Globus pallidus (tissue), 1 donor: ENCODE measurements around the gene MYZAP.
"Not testable (repeated sequence)": the region's sequence is repeated elsewhere in the genome, so short reads cannot be mapped to it uniquely, and the experiment has no call there.

Experiments used
- DNase-seq: peaks from one replicate; pipeline ENCODE4 v3.0.0-alpha.2; 2015; ENCODE audit warnings: low spot score

The MYZAP gene

GRCh38 chr15:57594479-57594878 lies 2.8 kb downstream of the MYZAP start:
- DNase-seq = no peak

- DNase-seq = no peak
Measured at GRCh38 chr15:57595011-57595866, 3.5 kb downstream of the MYZAP start.

- no peak for DNase-seq
Measured at GRCh38 chr15:57596301-57596855, 4.7 kb downstream of the MYZAP start.

- DNase-seq = no peak
Measured at GRCh38 chr15:57596978-57597377, 5.3 kb downstream of the MYZAP start.

GRCh38 chr15:57597431-57597830 lies 5.7 kb downstream of the MYZAP start:
- no peak for DNase-seq

- no peak for DNase-seq
Measured at GRCh38 chr15:57598346-57598745, 6.6 kb downstream of the MYZAP start.

- DNase-seq = no peak
Measured at GRCh38 chr15:57599296-57599810, 7.6 kb downstream of the MYZAP start.

GRCh38 chr15:57600197-57600596 lies 8.5 kb downstream of the MYZAP start:
- DNase-seq = no peak

GRCh38 chr15:57604507-57604906 lies 12.8 kb downstream of the MYZAP start:
- no peak for DNase-seq

- no peak for DNase-seq
Measured at GRCh38 chr15:57605491-57605890, 13.8 kb downstream of the MYZAP start.

- DNase-seq = no peak
Measured at GRCh38 chr15:57606048-57606447, 14.3 kb downstream of the MYZAP start.

- no peak for DNase-seq
Measured at GRCh38 chr15:57606816-57607215, 15.1 kb downstream of the MYZAP start.

GRCh38 chr15:57607570-57608000 lies 15.9 kb downstream of the MYZAP start:
- no peak for DNase-seq

- DNase-seq = no peak
Measured at GRCh38 chr15:57609805-57610529, 18.3 kb downstream of the MYZAP start.

- DNase-seq = no peak
Measured at GRCh38 chr15:57611123-57611522, 19.4 kb downstream of the MYZAP start.

GRCh38 chr15:57611938-57612337 lies 20.2 kb downstream of the MYZAP start:
- no peak for DNase-seq

- no peak for DNase-seq
Measured at GRCh38 chr15:57614241-57614640, 22.5 kb downstream of the MYZAP start.

- DNase-seq = not testable (repeated sequence)
Measured at GRCh38 chr15:57615951-57616496, 24.3 kb downstream of the MYZAP start.

GRCh38 chr15:57618325-57618724 lies 26.6 kb downstream of the MYZAP start:
- no peak for DNase-seq

- no peak for DNase-seq
Measured at GRCh38 chr15:57619746-57620145, 28.0 kb downstream of the MYZAP start.

GRCh38 chr15:57624730-57625129 lies 33.0 kb downstream of the MYZAP start:
- DNase-seq = no peak

- DNase-seq = no peak
Measured at GRCh38 chr15:57625703-57626448, 34.2 kb downstream of the MYZAP start.
